Measurements from ENCODE around the gene PEX5L. TPM values are rescaled to one million over a fixed set of nuclear protein-coding genes. Genes with fewer than 3 reads are reported as not detected.
A peak's percentile ranks its signal among the peaks of the same experiment; 100 is the strongest.

The PEX5L gene
- polyA plus RNA-seq, 1 donor from 2014 or later: 1.0 TPM

DNA sequence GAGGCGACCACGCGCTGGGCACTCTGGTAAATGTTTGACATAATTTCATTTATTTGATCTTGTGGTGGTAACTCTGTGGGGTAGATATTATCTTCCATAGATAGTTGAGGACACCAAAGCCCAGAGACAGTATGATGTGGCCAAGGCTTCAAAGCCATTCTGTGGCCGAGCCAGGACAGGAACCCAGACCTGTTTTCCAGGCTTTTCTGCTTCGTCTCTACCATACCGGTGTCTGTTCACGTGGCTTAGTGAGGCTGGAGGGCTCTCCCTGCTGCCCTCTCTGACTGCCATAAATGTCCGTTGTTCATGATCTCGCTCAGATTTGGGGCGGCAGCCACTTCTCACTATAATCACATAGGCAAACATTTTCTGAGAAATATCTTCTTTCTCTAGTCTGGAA is 134.7 kb downstream of the PEX5L start:
- TF ChIP-seq MXI1 (conservative IDR thresholded peaks at IDR 0.05; ENCODE audit: poor library complexity, severe bottlenecking): no peak

DNA sequence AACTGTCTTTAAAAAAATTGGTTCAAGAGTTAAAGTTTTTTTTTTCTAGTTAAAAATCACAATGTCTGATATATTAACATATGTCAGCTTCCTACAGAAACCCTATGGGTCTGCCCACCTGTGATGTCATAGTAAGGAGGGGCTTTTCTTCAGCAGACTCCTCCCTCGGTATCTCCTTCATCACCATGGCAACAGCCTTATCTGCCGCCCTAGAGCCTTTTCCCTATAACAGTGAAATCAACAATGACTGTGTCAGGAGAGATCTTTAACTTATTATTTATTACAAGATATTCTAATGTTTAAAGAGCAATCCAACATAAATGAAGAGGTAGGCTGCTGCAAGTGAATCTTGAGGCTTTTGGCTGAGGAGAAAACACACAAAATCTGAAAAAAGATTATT is 138.7 kb downstream of the PEX5L start:
- peak overlapping the region; percentile 61 for H3K27ac ChIP-seq (ENCODE audit: low read length)
- no peak overlapping the region for H3K4me2 ChIP-seq (ENCODE audit: low read length)
- no peaks in the 10 kb centered on the region for H3K27me3 ChIP-seq (ENCODE audit: insufficient read depth, low read depth, low read length)
- no peaks in the 10 kb centered on the region for H3F3A ChIP-seq (ENCODE audit: insufficient read depth, low read length, poor library complexity, severe bottlenecking)
- no peak overlapping the region for H3K9ac ChIP-seq (ENCODE audit: low read length)
- H2AFZ ChIP-seq (ENCODE audit: low read depth, low read length): no peak overlapping the region
- no peaks in the 10 kb centered on the region for H3K9me3 ChIP-seq (ENCODE audit: low read length)
- H3K36me3 ChIP-seq (ENCODE audit: insufficient read depth, low read length): no peaks in the 10 kb centered on the region
- H3K4me3 ChIP-seq (ENCODE audit: low read length): no peak overlapping the region
- TF ChIP-seq, protein P1, sequence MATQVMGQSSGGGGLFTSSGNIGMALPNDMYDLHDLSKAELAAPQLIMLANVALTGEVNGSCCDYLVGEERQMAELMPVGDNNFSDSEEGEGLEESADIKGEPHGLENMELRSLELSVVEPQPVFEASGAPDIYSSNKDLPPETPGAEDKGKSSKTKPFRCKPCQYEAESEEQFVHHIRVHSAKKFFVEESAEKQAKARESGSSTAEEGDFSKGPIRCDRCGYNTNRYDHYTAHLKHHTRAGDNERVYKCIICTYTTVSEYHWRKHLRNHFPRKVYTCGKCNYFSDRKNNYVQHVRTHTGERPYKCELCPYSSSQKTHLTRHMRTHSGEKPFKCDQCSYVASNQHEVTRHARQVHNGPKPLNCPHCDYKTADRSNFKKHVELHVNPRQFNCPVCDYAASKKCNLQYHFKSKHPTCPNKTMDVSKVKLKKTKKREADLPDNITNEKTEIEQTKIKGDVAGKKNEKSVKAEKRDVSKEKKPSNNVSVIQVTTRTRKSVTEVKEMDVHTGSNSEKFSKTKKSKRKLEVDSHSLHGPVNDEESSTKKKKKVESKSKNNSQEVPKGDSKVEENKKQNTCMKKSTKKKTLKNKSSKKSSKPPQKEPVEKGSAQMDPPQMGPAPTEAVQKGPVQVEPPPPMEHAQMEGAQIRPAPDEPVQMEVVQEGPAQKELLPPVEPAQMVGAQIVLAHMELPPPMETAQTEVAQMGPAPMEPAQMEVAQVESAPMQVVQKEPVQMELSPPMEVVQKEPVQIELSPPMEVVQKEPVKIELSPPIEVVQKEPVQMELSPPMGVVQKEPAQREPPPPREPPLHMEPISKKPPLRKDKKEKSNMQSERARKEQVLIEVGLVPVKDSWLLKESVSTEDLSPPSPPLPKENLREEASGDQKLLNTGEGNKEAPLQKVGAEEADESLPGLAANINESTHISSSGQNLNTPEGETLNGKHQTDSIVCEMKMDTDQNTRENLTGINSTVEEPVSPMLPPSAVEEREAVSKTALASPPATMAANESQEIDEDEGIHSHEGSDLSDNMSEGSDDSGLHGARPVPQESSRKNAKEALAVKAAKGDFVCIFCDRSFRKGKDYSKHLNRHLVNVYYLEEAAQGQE (IDR thresholded peaks at IDR 0.05; ENCODE audit: borderline replicate concordance): no peak
- TF ChIP-seq POLR2AphosphoS5 (IDR thresholded peaks at IDR 0.05) (no peak), EZH2 (IDR thresholded peaks at IDR 0.05; ENCODE audit: borderline replicate concordance, insufficient read depth, low read length, poor library complexity, severe bottlenecking) (no peak), SMC3 (conservative IDR thresholded peaks at IDR 0.05; ENCODE audit: poor library complexity) (no peak), MXI1 (conservative IDR thresholded peaks at IDR 0.05; ENCODE audit: poor library complexity, severe bottlenecking) (no peak), TAF1 (IDR thresholded peaks at IDR 0.05; ENCODE audit: low read depth) (no peak), EP300 (conservative IDR thresholded peaks at IDR 0.05; ENCODE audit: poor library complexity, severe bottlenecking) (no peak), RAD21 (conservative IDR thresholded peaks at IDR 0.05) (no peak)
- TF ChIP-seq, protein P2, sequence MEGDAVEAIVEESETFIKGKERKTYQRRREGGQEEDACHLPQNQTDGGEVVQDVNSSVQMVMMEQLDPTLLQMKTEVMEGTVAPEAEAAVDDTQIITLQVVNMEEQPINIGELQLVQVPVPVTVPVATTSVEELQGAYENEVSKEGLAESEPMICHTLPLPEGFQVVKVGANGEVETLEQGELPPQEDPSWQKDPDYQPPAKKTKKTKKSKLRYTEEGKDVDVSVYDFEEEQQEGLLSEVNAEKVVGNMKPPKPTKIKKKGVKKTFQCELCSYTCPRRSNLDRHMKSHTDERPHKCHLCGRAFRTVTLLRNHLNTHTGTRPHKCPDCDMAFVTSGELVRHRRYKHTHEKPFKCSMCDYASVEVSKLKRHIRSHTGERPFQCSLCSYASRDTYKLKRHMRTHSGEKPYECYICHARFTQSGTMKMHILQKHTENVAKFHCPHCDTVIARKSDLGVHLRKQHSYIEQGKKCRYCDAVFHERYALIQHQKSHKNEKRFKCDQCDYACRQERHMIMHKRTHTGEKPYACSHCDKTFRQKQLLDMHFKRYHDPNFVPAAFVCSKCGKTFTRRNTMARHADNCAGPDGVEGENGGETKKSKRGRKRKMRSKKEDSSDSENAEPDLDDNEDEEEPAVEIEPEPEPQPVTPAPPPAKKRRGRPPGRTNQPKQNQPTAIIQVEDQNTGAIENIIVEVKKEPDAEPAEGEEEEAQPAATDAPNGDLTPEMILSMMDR (IDR thresholded peaks at IDR 0.05; ENCODE audit: poor library complexity, severe bottlenecking): no peak
- H3K9me2 ChIP-seq (ENCODE audit: insufficient read depth, low read length): no peaks in the 10 kb centered on the region
- H3K79me2 ChIP-seq (replicated peaks; ENCODE audit: insufficient read depth, low read length): no peaks in the 10 kb centered on the region
- H4K20me1 ChIP-seq (ENCODE audit: insufficient read depth): no peaks in the 10 kb centered on the region

More for the DNA sequence above, 134.7 kb downstream of the PEX5L start:
- no peaks in the 10 kb centered on the region for H3K27me3 ChIP-seq (ENCODE audit: insufficient read depth, low read depth, low read length)
- H3K9me3 ChIP-seq (ENCODE audit: low read length): no peaks in the 10 kb centered on the region
- H3K79me2 ChIP-seq (replicated peaks; ENCODE audit: insufficient read depth, low read length): no peaks in the 10 kb centered on the region
- H2AFZ ChIP-seq (ENCODE audit: low read depth, low read length): no peak overlapping the region
- no peak overlapping the region for H3K4me2 ChIP-seq (ENCODE audit: low read length)
- H3K9me2 ChIP-seq (ENCODE audit: insufficient read depth, low read length): no peaks in the 10 kb centered on the region
- no peaks in the 10 kb centered on the region for H4K20me1 ChIP-seq (ENCODE audit: insufficient read depth)
- H3K4me3 ChIP-seq (ENCODE audit: low read length): no peak overlapping the region
- H3K9ac ChIP-seq (ENCODE audit: low read length): no peak overlapping the region
- H3F3A ChIP-seq (ENCODE audit: insufficient read depth, low read length, poor library complexity, severe bottlenecking): no peaks in the 10 kb centered on the region
- H3K36me3 ChIP-seq (ENCODE audit: insufficient read depth, low read length): no peaks in the 10 kb centered on the region
- H3K27ac ChIP-seq (ENCODE audit: low read length): no peak overlapping the region

DNA sequence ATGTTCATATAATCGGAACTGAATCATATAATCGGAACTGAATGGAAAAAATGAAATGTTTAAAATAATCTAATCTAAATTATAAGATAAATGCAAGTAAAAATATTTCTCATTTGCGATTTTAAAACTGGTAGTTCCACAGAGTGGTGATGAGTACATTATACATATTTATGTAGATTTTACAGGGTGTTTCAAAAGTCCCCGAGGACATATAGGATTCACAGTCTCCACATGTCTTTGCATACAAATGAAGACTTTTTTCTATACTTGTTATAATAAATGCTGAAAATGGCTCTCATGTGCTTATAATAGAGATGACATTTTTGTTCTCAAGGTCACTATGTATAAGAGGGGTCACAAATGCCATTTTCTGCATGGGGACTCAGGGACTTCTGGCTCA is 139.5 kb downstream of the PEX5L start:
- H3K4me3 ChIP-seq (ENCODE audit: low read length): peak overlapping the region; percentile 5
- H3K4me2 ChIP-seq (ENCODE audit: low read length): no peak overlapping the region
- H3K9me2 ChIP-seq (ENCODE audit: insufficient read depth, low read length): no peaks in the 10 kb centered on the region
- no peaks in the 10 kb centered on the region for H3K36me3 ChIP-seq (ENCODE audit: insufficient read depth, low read length)
- no peaks in the 10 kb centered on the region for H3K9me3 ChIP-seq (ENCODE audit: low read length)
- H3K27me3 ChIP-seq (ENCODE audit: insufficient read depth, low read depth, low read length): no peaks in the 10 kb centered on the region
- TF ChIP-seq EZH2 (IDR thresholded peaks at IDR 0.05; ENCODE audit: borderline replicate concordance, insufficient read depth, low read length, poor library complexity, severe bottlenecking): no peak
- TF ChIP-seq, protein P2 (IDR thresholded peaks at IDR 0.05; ENCODE audit: poor library complexity, severe bottlenecking): no peak
- TF ChIP-seq MXI1 (conservative IDR thresholded peaks at IDR 0.05; ENCODE audit: poor library complexity, severe bottlenecking): no peak
- H3K27ac ChIP-seq (ENCODE audit: low read length): peak overlapping the region; percentile 61
- H3K79me2 ChIP-seq (replicated peaks; ENCODE audit: insufficient read depth, low read length): no peaks in the 10 kb centered on the region
- no peak overlapping the region for H2AFZ ChIP-seq (ENCODE audit: low read depth, low read length)
- no peaks in the 10 kb centered on the region for H4K20me1 ChIP-seq (ENCODE audit: insufficient read depth)
- no peak overlapping the region for H3K9ac ChIP-seq (ENCODE audit: low read length)
- H3F3A ChIP-seq (ENCODE audit: insufficient read depth, low read length, poor library complexity, severe bottlenecking): no peaks in the 10 kb centered on the region
